Cardiac fibroblast (primary cell): ENCODE data around the gene PPP3R1.

ENCODE experiments used
- DNase-seq, 2 donors: peaks; one replicate each; pipeline versions ENCODE4 v3.0.0 to v3.0.0-alpha.2; 2010; ENCODE audit warnings: low read depth in 2 of 2
- H3K4me3 ChIP-seq, 2 donors: replicated peaks in 1 of 2; 1 replicate in 1 of 2; 2 replicates in 1 of 2; pipeline ENCODE4 v1.5.1; 2011; ENCODE audit warnings: low read depth in 2 of 2, low read length in 2 of 2, mild to moderate bottlenecking in 2 of 2, moderate library complexity in 1 of 2
- TF ChIP-seq, protein P1 (sequence below): IDR thresholded peaks from one replicate; pipeline ENCODE4 v1.5.1; 2011; ENCODE audit warnings: low read depth, mild to moderate bottlenecking, low read length, inconsistent platforms

PPP3R1 gene

DNA sequence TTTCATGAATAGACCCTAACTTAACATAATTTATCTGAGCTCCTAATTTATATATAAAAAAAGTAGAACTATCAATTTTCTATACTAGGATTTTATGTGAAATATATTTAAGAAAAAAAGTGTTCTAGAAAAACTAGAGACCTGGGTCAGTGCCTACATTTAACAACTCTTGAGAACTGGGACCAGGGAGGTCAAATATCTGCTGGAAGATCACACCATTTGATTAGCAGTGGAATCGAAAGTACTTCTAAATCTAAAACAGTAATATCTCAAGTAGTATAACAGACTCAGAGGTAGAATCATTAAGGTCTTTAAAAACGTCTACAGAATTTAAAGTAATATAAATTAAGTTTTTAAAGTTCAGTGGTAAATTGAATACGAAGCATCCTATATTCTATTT lies 34.6 kb downstream of the PPP3R1 start:
- H3K4me3 ChIP-seq, result no peak overlapping the region
- DNase-seq, result no peak
- TF ChIP-seq, protein P1, sequence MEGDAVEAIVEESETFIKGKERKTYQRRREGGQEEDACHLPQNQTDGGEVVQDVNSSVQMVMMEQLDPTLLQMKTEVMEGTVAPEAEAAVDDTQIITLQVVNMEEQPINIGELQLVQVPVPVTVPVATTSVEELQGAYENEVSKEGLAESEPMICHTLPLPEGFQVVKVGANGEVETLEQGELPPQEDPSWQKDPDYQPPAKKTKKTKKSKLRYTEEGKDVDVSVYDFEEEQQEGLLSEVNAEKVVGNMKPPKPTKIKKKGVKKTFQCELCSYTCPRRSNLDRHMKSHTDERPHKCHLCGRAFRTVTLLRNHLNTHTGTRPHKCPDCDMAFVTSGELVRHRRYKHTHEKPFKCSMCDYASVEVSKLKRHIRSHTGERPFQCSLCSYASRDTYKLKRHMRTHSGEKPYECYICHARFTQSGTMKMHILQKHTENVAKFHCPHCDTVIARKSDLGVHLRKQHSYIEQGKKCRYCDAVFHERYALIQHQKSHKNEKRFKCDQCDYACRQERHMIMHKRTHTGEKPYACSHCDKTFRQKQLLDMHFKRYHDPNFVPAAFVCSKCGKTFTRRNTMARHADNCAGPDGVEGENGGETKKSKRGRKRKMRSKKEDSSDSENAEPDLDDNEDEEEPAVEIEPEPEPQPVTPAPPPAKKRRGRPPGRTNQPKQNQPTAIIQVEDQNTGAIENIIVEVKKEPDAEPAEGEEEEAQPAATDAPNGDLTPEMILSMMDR, result no peak

DNA sequence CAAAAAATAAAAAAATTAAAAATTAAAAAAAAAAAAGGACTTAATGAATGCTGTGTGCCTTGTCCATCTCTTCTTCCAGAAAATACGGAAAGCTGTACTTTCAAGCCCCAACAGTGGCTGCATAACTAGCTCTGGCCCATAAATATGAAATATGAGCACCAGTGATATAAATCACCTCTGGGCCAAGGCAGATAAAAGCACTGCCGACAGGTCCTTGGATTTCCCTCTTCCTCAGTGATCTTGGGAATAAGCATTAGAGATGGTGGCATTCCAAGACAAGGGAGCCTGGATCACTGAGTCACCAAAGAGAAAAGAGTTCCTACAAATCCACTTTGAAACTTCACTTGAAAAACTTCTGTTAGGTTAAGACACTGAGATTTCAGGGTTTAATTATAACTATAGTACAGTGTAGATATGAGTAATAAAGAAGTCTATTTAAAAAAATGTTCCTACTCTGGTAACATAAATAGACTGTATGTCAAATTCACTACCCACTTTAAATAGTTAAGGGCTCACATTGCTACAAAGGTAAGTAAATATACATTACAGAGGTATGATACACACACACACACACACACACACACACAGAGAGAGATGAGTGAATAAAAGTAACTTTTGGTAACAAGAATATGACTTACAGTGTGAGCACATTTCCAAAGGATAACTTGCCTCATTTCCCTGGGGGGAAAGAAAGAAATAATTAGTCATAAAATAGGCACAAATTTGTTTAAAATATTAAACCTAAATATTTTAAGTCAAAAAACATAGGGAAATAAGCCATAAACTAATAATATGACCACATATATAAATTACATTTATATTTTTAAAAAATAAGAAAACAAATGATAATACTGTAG lies 35.6 kb downstream of the PPP3R1 start:
- no peak overlapping the region for H3K4me3 ChIP-seq
- TF ChIP-seq, protein P1, result no peak
- peak in 1 of 2 donors; percentile 71 for DNase-seq

DNA sequence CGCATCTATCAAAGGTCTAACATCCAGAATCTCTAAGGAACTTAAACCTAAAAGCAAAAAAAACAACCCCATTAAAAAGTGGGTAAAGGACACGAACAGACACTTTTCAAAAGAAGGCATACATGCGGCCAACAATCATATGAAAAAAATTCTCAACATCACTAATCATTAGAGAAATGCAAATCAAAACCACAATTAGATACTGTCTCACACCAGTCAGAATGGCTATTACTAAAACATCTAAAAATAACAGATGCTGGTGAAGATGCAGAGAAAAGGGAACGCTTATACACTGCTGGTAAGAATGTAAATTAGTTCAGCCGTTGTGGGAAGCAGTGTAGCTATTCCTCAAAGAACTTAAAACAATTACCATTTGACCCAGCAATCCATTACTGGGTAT lies 38.0 kb downstream of the PPP3R1 start:
- no peak overlapping the region for H3K4me3 ChIP-seq
- no peak for DNase-seq

DNA sequence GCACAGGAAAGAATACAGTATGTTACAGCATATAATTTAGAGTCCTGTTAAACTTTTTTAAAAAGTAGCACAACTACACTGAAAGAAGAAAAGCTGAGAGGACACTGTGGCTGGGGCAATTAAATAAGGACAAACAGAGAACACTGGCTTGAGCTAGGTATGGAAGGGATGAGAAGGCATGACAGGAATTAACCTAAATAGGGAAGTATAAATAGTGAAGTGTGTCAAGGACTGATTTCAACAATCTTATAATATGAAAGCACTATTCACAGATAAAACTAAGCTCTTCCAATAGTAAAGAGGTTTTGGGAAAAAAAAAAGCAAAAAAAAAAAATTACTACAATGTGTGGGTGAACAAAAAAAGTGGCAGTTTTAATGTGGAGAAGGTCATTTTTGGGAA lies 45.5 kb downstream of the PPP3R1 start:
- H3K4me3 ChIP-seq, result no peak overlapping the region
- DNase-seq, result no peak
- TF ChIP-seq, protein P1, result no peak

More for the DNA sequence above, 38.0 kb downstream of the PPP3R1 start:
- TF ChIP-seq, protein P1, result no peak

DNA sequence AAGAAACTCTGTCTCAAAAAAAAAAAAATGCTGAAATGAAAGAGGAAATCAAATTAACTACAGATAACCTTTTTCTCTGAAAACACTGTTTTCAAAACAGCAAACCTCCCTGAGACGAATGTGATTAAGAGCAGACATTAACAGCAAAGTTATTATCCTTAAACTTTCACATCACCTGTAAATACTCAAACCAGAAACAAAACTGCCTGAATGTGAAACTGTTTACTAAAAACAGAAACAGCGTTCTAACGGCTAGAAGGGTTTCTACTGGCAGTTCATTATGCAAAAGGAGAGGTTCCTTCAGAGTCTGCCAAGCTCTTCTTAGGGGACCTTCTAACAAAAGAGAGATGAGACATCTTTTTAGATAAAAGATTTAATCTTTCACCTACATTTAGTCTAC lies 48.7 kb downstream of the PPP3R1 start:
- TF ChIP-seq, protein P1, result no peak
- no peak overlapping the region for H3K4me3 ChIP-seq
- DNase-seq, result no peak

DNA sequence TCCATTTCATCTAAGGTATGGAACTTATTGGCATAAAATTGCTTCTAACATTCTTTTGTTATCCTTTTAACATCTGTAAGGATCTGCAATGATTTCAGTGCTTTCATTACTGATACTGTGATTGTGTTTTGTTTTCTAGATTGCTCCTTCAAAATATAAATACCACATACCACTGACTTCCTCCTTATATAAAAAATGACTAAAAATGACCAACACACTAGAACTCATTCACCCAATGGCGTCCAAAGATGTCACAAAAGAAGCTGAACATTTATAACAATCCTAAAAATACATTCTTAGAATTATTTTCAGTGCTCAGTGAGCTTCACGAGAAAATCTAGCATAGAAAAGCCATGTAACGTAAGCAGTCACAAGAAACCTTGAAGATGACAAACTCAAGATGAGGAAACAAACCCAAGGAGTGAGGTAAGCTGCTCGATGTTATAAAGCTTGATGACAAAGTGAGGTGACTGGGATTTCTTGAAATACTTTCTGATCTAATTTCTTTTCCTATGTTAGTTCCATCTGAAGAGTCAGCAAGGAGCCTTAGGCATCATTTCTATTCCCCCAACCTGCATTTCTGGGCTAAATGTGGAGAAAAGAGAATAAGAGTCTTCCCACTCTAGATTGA lies 52.1 kb downstream of the PPP3R1 start:
- TF ChIP-seq, protein P1, result no peak
- H3K4me3 ChIP-seq, result no peak overlapping the region
- peak in 1 of 2 donors; percentile 45 for DNase-seq
